ENCODE data around the gene PCYT1B.
"Not testable (repeated sequence)": the region's sequence is repeated elsewhere in the genome, so short reads cannot be mapped to it uniquely, and the experiment has no call there.

PCYT1B gene

DNA sequence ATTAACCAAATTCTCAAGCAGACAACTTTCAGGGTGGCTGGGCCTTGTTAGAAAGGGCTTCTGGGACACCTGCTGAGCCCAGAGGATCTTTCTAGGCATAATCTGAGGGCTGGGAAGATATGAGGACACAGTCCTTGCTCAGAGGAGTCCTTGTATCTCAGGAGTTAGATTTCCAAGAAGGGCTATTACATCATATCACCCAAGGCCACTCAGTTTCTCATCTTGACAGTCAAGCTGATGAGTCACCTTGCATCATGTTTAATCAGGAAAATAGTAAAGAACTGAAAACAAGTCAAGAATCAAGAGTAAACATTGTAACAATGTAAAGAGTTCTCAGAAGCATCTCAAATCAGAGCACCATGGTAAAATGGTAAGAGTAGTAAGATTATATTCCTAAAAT lies 4.0 kb downstream of the PCYT1B start:
- no peak for DNase-seq

DNA sequence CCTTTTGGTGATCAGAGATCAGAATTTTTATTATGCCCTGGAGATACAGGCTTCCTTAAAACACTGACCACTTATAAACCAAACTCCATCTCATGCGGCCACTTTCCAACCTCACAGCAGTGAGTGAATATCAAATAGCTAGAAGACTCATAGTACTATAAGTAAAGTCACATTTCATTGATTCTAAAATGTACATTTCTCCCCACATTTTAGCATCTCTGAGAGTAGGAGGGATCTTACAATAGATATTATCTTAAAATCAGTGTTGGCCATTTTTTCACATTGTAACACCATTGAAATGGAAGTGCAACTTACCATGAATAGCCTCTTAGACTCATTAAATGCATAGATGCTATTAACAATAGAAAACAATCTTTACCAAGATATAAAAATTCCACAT lies 17.4 kb downstream of the PCYT1B start:
- no peak for DNase-seq

DNA sequence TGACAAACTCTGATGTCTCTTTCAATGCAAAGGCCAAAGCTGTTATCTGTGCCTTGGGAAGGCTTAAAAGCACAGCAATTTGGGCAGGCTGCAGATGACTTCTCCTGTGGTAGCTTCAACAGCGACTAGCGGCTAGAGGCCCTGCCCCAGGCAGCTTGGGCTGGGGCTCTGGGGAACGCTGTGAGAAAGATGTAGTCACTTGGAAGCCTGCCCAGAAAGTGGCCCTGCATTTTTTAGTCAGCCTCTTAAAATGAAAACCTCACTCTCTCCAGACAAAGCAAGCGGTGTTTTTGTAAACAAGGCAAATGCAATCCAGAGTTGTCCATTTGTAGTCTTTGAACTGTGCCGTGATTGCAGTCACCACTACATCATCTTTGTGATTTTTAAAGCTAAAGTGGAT lies 27.5 kb downstream of the PCYT1B start:
- DNase-seq: no peak

DNA sequence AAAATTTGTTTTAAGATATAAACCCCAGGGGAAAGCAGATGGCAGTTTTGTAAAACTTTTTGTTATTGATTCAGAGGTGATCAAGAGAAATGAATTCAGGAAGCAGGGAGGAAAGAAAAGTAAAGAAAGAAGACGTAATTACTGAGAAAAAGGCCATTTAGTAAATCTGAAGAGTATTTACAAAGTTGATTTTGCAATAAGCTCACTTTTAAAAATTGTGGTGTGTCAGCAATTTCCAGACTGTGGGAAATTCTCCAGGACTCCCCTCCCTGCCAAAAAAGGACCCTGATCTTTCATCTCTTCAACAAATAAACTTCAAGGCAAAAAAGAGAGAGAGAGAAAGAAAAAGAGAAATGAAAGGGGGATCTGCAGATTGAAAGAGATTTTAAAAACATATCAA lies 36.6 kb downstream of the PCYT1B start:
- no peak for DNase-seq

DNA sequence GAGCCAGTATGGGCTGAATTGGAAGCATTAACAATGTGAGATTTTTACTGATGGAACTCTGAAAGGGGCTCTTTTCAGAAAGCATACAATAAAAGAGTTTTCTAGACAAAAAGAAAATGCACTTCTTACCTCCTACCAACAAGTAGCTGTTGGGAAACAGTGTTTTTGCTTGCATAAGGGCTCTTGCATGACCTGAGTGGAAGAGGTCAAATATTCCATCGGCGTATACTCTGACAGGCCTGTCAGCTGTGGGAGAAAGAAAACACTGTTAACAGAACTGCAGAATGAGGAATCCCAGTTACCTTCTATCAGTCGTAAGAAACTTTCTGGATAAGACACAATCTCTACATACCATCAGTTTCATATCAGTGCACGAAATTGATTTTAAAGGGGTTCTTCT lies 39.5 kb downstream of the PCYT1B start:
- no peak for DNase-seq

DNA sequence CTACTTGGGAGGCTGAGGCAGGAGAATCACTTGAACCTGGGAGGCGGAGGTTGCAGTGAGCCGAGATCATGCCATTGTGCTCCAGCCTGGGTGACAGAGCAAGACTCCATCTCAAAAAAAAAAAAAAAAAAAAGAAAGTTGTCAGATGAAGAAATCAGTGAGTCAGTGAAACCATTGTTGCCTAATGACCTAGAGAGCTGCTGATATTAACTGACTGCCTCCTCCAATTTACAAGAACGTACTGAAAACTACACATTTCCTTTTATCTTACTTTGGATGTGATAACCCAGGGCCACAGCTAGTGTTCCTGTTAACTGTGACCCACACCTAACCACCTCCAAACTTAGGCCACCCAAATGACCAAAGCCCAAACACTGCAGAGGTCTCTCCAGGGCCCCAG lies 41.2 kb downstream of the PCYT1B start:
- DNase-seq: not testable (repeated sequence)

DNA sequence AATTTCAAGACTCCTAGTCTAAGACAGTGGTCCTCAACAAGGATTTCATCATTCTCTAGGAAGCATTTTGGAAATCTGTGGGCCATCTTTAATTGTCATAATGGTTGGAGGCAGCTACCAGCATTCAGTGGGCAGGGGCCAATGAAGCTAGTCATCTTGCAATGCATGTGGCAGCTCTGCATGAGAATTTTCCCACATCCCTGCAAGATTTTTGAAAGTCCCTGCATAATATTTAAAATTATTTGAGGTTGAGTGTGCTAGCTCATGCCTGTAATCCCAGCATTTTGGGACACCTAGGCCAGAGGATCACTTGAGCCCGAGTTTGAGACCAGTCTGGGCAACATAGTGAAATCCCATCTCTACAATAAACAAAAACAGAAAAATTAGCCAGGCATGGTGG lies 44.0 kb downstream of the PCYT1B start:
- DNase-seq: no peak

DNA sequence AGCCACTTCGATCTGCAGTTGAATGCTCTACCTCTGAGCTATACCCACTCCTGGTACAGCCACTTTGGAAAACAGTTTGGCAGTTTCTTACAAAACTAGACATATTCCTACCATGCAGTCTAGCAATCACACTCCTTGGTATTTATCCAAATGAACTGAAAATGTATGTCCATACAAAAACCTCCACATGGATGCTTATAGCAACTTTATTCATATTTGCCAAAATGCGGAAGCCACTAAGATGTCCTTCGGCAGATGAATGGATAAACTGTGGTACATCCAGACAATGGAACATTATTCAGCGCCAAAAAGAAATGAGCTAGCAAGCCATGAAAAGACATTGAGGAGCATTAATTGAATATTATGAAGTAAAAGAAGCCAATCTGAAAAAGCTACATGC lies 45.3 kb downstream of the PCYT1B start:
- no peak for DNase-seq

DNA sequence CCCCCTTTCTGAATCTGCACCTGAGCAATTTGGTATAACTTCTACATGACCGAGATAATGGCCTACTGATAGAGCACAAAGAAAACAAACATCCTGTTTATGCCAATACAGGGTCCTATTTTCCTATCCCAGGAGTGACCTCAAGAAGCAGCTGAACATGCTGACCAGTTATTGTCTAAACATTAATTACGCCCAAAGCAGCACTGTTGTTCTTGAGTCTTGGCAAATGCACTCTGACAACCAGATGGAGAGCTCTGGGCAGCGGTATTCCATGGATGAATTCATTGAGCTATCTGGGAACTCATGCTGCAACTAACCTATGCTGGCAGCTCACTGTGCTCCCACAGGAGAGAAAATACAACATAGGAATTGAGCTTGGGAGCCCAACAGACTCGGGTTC lies 52.6 kb downstream of the PCYT1B start:
- DNase-seq: no peak

DNA sequence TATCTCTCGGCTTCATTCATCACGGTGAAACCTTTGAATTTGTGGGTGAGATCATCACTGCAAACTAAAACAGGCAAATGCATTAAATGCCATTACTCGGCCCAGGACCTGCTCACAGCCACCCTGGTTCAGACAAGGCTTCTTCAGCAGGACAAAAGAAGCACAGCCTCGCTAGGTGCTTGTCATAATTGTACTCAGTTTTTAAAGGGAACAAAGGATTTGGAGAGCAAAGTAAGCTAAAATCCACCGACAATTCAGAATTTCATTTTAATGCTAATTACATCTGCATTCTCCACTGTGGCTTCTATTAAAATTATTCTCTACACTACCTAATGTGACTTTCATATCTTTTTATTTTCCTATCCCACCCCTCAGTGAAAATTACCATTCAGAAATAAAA lies 57.0 kb downstream of the PCYT1B start:
- no peak for DNase-seq

DNA sequence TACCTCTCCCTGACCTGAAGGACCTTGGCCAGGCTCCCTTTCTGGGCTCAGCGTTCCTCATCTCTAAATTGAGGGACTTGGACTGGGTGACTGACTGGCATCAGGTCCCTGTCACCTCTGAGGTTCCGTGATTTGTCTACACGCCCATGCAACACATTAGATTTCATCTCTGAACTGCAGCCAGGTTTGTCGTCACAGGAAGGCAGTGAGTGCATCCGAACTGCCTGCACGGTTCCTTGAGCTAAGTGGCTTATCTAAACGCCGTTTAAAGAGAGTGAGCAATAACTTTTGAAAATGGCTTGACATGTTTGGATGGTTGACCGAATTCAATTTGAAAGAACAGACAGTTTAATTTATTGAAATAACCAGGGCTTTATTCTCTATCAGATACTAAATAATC lies 70.1 kb downstream of the PCYT1B start:
- DNase-seq: no peak

DNA sequence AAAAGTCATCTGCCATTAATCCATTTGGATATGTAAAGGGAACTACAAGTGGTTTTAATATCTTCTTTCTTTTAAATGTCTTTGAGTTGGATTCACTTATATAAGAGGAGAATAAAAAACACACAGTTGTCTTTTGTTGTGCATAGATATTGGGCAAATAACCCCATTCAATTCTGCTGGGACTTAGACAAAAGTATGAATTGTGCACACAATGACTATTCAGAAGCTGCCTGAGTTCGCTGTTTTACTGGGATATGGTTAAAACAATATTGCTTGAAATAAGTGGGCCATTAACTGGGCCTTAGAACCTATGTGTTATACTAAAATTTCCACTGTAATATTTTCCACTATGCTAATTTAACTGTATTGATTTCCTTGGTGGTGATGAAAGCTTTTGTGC lies 71.7 kb downstream of the PCYT1B start:
- no peak for DNase-seq

DNA sequence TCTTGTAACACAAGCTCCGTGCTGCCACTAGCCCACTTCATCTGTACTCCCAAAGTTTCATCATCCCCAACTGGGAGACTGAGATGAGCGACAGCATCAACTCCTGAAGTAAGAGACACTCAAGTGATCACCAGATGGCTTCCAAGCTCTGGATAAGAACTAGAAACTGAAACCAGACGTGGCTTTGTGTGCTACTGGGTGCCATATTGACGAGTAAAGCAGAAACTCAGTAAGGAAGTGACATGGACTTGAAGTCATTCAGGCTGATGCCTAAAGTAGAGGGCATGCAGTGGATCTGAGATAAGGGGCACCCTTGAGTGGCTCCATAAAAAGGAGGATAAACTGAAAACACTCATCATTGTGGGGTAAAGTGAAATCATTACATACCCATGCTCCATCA lies 72.4 kb downstream of the PCYT1B start:
- DNase-seq: no peak

DNA sequence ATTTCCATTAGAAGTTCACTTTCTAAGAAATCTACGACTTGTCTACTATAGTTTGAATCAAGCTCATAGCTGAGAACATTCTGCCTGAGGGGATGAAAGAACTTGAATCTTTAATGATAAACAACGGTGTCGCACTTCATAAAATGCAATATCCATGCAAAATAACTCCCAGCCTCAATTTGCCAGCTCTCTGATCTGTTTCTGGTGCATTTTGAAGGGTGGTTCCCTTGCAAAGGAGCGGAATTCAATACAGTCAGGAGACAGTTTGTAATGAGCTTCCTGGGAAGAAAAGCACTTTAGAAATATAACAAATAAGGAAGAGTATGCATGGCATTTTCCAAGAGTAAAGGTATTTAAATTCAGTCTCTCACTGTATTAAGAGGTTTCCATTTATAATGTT lies 80.0 kb downstream of the PCYT1B start:
- DNase-seq: no peak

DNA sequence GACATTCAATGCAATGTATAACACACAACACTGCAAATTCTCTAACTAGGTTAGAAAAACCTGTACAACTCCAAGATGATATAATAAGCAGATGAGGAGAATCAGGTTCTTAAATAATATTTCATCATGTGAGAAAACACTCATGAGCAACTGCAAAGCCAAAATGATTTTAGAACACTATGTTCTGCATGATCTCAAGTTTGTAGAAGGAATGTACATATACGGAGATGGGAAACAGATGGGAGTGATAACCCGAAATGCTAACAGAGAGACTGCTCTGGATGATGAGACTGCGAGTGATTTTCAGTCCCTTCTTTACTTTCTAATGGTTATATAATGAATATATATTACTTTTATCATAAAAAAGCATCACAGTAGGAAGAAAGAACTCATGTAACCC lies 80.9 kb downstream of the PCYT1B start:
- DNase-seq: no peak

DNA sequence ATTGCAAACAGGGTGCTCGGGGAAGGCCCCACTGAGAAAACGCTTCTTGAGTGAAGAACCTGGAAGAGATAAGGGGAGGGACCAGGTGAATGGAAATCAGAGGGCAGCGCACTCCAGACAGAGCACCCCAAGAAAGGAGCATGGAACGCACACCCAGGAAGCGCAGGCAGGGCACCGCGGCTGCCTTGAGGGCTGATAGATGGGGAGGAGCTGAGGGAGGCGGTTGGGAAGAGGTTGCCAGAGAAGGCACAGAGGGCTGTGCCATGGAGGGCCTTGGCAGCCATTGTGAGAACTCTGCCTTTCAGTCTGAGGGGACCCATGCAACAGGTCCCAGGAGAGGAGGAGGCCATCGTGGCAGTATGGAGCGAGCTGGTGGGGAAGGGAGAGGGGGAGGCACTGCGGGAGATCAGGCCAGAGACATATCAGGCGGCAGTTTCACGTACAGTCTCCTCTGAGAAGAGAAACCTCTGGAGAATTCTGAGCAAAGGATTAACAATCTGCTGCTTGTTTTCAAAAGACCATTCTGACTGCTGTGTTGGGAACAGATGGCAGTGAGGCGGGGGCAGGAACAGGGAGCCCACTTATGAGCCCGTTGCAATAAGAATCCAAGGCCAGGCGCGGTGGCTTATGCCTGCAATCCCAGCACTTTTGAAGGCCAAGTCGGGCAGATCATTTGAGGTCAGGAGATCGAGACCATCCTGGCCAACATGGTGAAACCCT lies 83.7 kb downstream of the PCYT1B start:
- no peak for DNase-seq

DNA sequence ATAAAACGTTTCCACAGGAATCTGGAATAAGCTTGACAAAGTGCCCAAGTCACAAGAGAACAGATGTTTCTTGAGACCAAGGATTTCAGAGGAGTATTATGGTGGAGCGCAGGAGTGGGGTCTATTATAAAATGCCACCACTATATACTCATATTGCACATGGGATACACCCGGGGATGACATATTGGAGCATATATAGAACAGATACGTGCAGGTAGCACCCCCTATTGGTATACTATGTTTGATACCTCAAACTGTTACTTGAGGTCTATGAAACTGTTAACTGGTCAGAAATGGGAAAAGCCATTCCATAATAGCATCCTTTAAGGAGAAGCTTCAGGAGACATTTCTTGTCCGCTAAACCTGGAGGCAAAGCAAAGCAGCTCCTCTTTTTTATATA lies 86.0 kb downstream of the PCYT1B start:
- DNase-seq: no peak

DNA sequence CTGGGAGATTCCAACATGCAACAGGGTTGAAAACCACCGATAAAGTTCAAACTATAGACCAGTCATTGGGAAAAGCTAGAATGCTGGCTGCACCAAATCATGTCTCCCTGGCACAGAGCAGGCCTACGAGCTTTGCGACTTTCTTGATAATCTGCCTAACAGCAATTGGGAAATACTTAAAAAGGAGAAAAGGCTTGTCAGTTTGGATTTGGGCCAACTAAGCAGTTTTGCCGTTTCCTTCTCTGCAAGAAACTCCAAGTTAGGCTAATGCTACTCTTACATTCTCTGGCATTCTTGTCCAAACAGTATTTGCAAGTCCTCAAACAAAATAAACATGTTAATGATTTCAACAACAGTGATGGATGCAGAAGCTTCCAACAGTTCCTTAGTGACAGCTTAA lies 94.1 kb downstream of the PCYT1B start:
- no peak for DNase-seq

DNA sequence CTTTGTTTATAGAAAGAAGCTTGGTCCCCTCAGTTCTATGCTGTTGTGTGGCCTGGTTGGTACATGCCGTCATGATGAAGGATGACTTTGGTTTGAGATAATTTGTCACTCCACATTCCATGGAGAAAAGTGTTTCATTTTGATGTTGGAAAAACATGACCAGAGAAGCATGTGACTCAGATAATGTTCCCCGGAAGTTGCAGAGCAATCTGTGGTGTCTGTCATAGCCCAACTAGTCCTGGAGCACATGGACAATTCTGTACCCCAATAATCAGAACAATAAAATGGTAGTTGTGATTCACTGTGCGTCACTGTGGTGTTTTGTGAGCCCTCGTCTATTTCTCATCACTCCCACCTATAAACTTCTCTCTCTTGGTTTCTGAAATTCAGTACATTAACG lies 97.0 kb downstream of the PCYT1B start:
- no peak for DNase-seq

DNA sequence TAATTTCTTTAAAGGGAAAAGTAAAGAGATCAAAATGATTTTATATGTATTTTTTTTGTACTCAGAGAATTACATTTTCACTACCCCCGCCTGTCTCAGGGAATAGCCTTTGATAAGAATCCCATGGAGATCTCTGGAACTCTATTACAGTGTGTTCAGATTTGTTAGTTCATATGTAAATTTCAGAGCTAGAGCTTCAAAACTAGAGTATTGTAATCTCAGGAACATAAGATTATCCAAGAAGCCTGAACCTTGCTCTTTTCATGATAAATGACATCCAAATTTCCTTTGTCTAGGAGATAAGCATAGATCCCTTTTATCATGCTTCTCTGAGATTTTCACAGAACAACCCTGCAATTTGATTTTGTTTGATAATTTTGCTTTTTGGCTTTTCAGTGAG lies 99.2 kb downstream of the PCYT1B start:
- DNase-seq: no peak

DNA sequence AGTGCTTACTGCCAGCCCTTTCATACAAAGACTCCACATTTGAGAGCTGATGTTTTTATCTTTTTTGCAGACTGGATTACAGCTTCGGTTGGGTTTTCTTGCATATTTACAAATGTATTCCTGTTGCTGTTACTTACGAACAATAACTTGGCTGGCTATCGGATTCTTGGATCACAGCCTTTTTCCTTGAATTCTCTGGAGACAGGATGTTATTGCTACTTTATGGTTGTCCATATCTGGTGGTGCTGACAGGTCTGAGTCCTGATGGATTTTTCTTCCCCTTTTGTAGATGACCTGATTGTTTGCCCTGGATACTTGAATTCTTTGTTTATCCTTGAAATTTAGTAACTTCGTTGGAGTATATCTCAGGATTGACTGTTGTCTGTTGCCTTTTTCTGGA lies 104.4 kb downstream of the PCYT1B start:
- DNase-seq: no peak

DNA sequence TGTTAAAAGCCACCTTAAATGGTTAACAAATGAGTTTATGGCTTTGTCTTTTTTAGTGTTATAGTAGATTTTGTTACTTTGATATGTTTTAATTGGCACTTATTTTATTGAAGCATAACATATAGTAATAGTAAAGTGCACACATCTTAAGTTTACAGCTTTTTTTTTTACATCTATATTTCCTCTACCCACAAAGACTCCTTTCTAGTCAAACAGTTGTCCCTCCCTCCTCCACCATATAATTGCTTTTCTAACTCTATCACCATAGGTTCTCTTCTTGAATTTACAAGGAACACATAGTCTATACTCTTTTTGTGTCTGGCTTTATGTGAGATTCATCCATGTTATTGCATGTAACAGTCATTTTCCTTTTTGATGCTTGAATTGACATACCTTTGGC lies 110.6 kb downstream of the PCYT1B start:
- no peak for DNase-seq

DNA sequence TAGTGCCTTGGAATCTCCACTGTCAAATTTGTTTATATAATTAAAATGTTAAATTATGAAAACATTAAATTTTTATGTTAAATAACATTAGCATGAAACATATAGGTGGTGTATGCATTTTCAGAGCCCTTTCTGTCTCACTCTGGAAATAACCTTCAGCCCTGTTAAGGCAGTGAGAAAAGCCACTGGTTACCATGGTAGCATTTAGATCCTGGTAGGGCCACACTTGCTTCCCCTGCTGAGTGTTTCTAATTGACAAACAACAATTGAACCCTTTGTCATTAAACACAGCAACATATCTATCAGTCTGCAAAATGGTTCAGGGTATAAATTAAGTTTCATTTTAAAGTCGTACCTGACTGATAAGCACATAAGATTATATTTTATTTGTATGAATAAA lies 118.5 kb downstream of the PCYT1B start:
- DNase-seq: no peak

DNA sequence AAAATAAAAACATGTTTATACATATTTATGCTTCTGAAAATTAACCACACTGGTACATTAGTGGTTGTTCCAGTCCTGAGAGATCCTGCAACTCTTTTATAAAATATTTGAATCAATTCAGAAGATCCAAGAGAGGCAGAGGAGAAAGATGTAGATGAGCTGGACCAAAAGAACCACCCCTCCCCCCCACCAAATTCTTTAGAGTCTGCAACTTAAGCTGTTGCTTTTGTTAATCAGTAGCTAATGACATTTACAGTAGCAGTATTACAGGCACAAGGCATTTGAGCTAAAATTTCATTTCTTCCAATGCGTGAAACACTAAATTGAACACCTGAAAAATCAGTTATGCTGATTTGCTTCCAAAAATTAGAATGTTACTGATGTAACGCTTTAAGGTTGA lies 120.5 kb downstream of the PCYT1B start:
- DNase-seq: no peak

DNA sequence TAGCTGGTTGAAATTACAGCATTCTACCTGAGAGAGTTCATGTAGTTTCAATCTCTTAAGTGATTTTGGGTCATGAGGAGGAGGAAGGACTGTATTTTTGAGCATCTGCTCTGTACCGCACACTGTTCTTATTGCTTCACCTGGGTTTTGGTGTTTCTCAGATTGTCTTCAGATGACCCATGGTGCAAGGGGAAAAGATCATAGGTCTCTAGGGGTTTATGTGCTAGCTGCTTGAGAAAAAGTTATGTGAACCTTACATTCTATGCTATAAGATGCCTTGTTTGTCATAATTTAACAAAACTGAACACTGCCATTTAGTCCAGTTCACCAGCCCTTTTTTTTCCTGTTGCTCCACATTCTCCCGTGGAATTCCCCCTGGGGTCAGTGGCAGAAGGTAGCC lies 121.7 kb downstream of the PCYT1B start:
- no peak for DNase-seq

DNA sequence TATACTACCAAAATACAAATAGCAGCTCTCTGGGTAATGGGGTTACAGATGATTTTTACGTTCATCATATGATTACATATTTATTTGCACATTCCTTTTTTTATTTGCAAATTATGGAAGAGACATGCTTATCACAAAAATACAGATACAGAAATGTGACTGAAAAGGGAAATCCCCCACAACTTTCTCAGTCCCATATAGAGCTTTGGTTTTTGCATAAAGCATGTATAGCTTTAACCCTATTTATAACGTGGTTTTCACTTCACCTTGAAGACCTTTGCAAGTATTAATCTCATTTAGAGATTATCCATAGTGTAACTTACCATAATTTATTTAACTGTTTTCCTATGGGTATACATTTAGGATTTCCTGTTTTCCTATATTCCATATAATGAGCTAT lies 126.7 kb downstream of the PCYT1B start:
- DNase-seq: no peak

Data from CD4-positive, alpha-beta T cell treated with Interleukin-4 for 4 hours (primary cell).